Measurements from ENCODE around the gene MRPL2. TPM values are rescaled to one million over a fixed set of nuclear protein-coding genes. Genes with fewer than 3 reads are reported as not detected.

The MRPL2 gene
- polyA plus RNA-seq, 1 donor from 2014 or later: 22.5 TPM

- Histone ChIP-seq H3K27me3 (ENCODE audit: insufficient read depth, low read depth, low read length) (no peaks in the 10 kb centered on the region), H3K4me3 (ENCODE audit: low read length) (no peak overlapping the region), H2AFZ (ENCODE audit: low read depth, low read length) (no peak overlapping the region), H3K9me2 (ENCODE audit: insufficient read depth, low read length) (no peaks in the 10 kb centered on the region), H3K9ac (ENCODE audit: low read length) (no peak overlapping the region), H3K27ac (ENCODE audit: low read length) (no peak overlapping the region), H3K9me3 (ENCODE audit: low read length) (no peaks in the 10 kb centered on the region), H3K4me2 (ENCODE audit: low read length) (no peak overlapping the region), H3K36me3 (ENCODE audit: insufficient read depth, low read length) (no peaks in the 10 kb centered on the region), H3F3A (ENCODE audit: insufficient read depth, low read length, poor library complexity, severe bottlenecking) (no peaks in the 10 kb centered on the region), H3K79me2 (replicated peaks; ENCODE audit: insufficient read depth, low read length) (no peaks in the 10 kb centered on the region), H4K20me1 (ENCODE audit: insufficient read depth) (no peaks in the 10 kb centered on the region)
- TF ChIP-seq EP300 (conservative IDR thresholded peaks at IDR 0.05; ENCODE audit: poor library complexity, severe bottlenecking) (no peak), MXI1 (conservative IDR thresholded peaks at IDR 0.05; ENCODE audit: poor library complexity, severe bottlenecking) (no peak)
Measured at GRCh38 chr6:43047998-43048397, 11.2 kb downstream of the MRPL2 start.

- Histone ChIP-seq H4K20me1 (ENCODE audit: insufficient read depth) (no peaks in the 10 kb centered on the region), H3K9me3 (ENCODE audit: low read length) (no peaks in the 10 kb centered on the region), H3K27ac (ENCODE audit: low read length) (no peak overlapping the region), H3F3A (ENCODE audit: insufficient read depth, low read length, poor library complexity, severe bottlenecking) (no peaks in the 10 kb centered on the region), H3K9ac (ENCODE audit: low read length) (no peak overlapping the region), H2AFZ (ENCODE audit: low read depth, low read length) (no peak overlapping the region), H3K27me3 (ENCODE audit: insufficient read depth, low read depth, low read length) (no peaks in the 10 kb centered on the region), H3K4me3 (ENCODE audit: low read length) (no peak overlapping the region), H3K79me2 (replicated peaks; ENCODE audit: insufficient read depth, low read length) (no peaks in the 10 kb centered on the region), H3K36me3 (ENCODE audit: insufficient read depth, low read length) (no peaks in the 10 kb centered on the region), H3K4me2 (ENCODE audit: low read length) (no peak overlapping the region), H3K9me2 (ENCODE audit: insufficient read depth, low read length) (no peaks in the 10 kb centered on the region)
- TF ChIP-seq RAD21 (conservative IDR thresholded peaks at IDR 0.05) (no peak), CTCF (IDR thresholded peaks at IDR 0.05; ENCODE audit: poor library complexity, severe bottlenecking) (no peak), POLR2AphosphoS5 (IDR thresholded peaks at IDR 0.05) (no peak), EZH2 (IDR thresholded peaks at IDR 0.05; ENCODE audit: borderline replicate concordance, insufficient read depth, low read length, poor library complexity, severe bottlenecking) (no peak), SMC3 (conservative IDR thresholded peaks at IDR 0.05; ENCODE audit: poor library complexity) (no peak), MXI1 (conservative IDR thresholded peaks at IDR 0.05; ENCODE audit: poor library complexity, severe bottlenecking) (no peak), REST (IDR thresholded peaks at IDR 0.05; ENCODE audit: borderline replicate concordance) (no peak), EP300 (conservative IDR thresholded peaks at IDR 0.05; ENCODE audit: poor library complexity, severe bottlenecking) (no peak), TAF1 (IDR thresholded peaks at IDR 0.05; ENCODE audit: low read depth) (no peak)
Measured at GRCh38 chr6:43045371-43045930, 13.8 kb downstream of the MRPL2 start.
